ENCODE data around the gene MED16. TPM values are rescaled to one million over a fixed set of nuclear protein-coding genes. Genes with fewer than 3 reads are reported as not detected.
"Not testable (repeated sequence)": the region's sequence is repeated elsewhere in the genome, so short reads cannot be mapped to it uniquely, and the experiment has no call there.

The MED16 gene
- total RNA-seq, 1 donor from 2014 or later, result 55.7 TPM

DNA sequence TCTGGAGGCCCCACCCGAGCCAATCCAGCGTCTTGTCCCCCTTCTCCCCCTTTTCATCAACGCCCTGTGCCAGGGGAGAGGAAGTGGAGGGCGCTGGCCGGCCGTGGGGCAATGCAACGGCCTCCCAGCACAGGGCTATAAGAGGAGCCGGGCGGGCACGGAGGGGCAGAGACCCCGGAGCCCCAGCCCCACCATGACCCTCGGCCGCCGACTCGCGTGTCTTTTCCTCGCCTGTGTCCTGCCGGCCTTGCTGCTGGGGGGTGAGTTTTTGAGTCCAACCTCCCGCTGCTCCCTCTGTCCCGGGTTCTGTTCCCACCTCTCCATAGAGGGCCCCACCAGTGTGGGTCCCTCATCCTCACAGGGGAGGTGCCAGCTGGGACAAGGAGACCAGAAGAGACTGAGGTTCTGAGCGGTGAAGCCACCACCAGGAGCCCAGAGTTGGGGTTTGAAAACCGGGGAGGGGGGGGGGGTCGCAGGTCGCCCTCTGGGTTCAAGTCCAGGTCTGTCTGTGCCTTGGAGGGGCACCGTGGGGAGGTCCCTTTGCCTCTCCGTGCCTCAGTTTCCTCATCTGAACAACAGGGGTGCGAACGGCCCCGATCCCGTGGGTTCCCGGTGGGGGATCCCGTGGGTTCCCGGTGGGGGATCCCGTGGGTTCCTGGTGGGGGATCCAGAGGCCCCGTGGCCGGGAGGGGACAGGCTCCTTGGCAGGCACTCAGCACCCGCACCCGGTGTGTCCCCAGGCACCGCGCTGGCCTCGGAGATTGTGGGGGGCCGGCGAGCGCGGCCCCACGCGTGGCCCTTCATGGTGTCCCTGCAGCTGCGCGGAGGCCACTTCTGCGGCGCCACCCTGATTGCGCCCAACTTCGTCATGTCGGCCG is 40.6 kb downstream of the MED16 start, which contains the start of gene ELANE:
TSS of gene ELANE (plus strand) at position 168 of the 878 bp plus-strand sequence. CDS start at position 194, 26 bp downstream.
- Mint-ChIP-seq H3K27me3 (ENCODE audit: low read depth) (peaks cover under 1% of the 10 kb centered on the region), H3K4me3 (ENCODE audit: low read depth) (no peak within 1 kb of the TSS), H3K4me1 (ENCODE audit: low read depth) (no peaks in the 10 kb centered on the region), H3K36me3 (ENCODE audit: low read depth) (no peaks in the 10 kb centered on the region), H3K9me3 (no peaks in the 10 kb centered on the region), H3K27ac (no peak within 1 kb of the TSS)
- no peak for DNase-seq (ENCODE audit: low spot score)
- intact Hi-C loops (cut with micrococcal nuclease), result no loop called here

DNA sequence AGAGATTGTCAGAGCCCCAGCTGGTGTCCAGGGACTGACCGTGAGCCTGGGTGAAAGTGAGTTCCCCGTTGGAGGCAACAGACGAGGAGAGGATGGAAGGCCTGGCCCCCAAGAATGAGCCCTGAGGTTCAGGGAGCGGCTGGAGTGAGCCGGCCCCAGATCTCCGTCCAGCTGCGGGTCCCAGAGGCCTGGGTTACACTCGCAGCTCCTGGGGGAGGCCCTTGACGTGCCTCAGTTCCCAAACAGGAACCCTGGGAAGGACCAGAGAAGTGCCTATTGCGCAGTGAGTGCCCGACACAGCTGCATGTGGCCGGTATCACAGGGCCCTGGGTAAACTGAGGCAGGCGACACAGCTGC is 42.0 kb downstream of the MED16 start:
- Mint-ChIP-seq H3K27ac (no peak overlapping the region), H3K4me3 (ENCODE audit: low read depth) (no peak overlapping the region), H3K27me3 (ENCODE audit: low read depth) (peaks cover 3% of the 10 kb centered on the region), H3K4me1 (ENCODE audit: low read depth) (no peaks in the 10 kb centered on the region), H3K9me3 (no peaks in the 10 kb centered on the region), H3K36me3 (ENCODE audit: low read depth) (no peaks in the 10 kb centered on the region)
- intact Hi-C loops (cut with micrococcal nuclease), result no loop called here
- DNase-seq (ENCODE audit: low spot score), result no peak

DNA sequence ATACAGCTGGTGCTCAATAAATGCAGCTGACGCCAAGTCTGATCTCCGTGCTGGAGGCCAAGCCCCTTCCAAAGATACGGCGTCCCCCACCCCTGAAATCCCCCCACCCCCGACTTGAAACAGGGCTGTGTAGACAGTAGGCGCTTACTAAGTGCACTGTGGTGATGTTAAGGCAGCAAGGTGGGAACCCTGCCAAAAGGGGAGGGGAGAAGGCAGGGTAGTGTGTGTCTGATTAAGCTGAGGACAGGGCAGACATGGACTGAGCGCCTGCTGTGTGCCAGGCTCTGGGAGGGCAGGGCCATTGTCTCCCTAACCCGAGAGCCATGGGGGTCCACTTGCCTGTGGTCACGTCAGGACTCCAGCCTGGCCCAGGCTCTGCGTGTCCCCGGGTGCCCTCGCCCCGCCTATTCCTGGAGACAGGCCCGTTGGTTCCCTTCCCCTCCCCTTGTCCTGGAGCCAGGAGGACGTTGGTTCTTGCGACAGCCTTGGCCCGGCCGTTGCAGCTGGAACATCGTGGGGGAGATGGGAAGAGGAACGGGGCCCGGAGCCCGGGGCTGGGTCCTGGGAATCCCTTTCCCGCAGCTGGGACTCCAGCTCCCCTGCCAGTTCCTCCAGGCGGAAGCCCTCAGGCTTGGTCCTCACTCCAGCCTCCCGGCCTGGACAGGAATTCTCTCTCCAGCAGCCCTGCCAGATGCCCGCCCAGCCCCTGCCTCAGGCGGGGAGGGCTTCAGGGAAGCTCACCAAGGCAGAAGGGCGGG is 42.6 kb downstream of the MED16 start:
- no peak overlapping the region for H3K4me3 Mint-ChIP-seq (ENCODE audit: low read depth)
- H3K27me3 Mint-ChIP-seq (ENCODE audit: low read depth), result peaks cover 6% of the 10 kb centered on the region
- no peak overlapping the region for H3K27ac Mint-ChIP-seq
- H3K9me3 Mint-ChIP-seq, result no peaks in the 10 kb centered on the region
- no peak for DNase-seq (ENCODE audit: low spot score)
- no peaks in the 10 kb centered on the region for H3K36me3 Mint-ChIP-seq (ENCODE audit: low read depth)
- intact Hi-C loops (cut with micrococcal nuclease), result no loop called here
- H3K4me1 Mint-ChIP-seq (ENCODE audit: low read depth), result no peaks in the 10 kb centered on the region

DNA sequence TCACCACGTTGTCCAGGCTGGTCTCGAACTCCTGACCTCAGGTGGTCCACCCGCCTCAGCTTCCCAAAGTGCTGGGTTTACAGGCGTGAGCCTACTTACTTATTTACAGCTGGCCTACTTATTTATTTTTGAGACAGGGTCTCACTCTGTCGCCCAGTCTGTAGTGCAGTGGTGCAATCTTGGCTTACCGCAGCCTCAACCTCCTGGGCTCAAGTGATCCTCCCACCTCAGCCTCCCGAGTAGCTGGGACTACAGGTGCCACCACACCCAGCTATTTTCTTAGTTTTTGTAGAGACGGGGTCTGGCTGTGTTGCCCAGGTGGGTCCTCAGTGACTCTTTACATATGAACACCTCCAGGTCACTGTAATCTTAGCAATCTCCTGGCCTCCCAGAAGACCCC is 43.8 kb downstream of the MED16 start:
- H3K4me3 Mint-ChIP-seq (ENCODE audit: low read depth); H3K4me1 Mint-ChIP-seq (ENCODE audit: low read depth); H3K27ac Mint-ChIP-seq; intact Hi-C loops (cut with micrococcal nuclease); DNase-seq (ENCODE audit: low spot score); H3K27me3 Mint-ChIP-seq (ENCODE audit: low read depth); H3K36me3 Mint-ChIP-seq (ENCODE audit: low read depth); H3K9me3 Mint-ChIP-seq: not testable (repeated sequence)

DNA sequence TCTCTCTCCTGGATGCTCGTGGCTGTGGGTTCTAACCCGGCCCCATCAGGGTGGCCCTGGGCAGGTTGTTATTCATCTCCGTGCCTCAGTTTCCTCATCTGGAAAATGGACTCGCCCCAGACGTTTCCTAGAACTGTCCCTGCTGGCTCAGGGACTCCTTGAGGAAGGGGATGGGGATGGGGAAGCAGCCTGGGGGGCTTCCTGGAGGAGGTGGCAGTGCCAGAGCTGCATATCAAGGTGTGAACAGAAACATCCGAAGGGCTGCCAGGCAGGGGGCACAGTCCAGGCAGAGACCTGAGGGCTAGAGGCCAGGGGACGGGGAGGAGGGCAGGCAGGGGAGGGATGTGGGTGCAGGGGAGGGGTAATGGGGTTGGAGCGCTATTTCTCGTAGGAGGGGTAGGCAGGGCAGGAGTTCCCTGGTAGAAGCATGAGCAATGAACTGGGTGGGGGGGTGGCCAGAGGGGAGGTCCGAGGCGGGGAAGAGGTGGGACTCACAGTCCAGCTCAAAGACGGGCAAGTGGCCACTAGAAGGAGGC is 44.5 kb downstream of the MED16 start:
- H3K9me3 Mint-ChIP-seq, result no peaks in the 10 kb centered on the region
- H3K4me1 Mint-ChIP-seq (ENCODE audit: low read depth), result no peaks in the 10 kb centered on the region
- intact Hi-C loops (cut with micrococcal nuclease), result no loop called here
- no peak overlapping the region for H3K4me3 Mint-ChIP-seq (ENCODE audit: low read depth)
- no peak for DNase-seq (ENCODE audit: low spot score)
- H3K27me3 Mint-ChIP-seq (ENCODE audit: low read depth), result peaks cover 9% of the 10 kb centered on the region
- H3K36me3 Mint-ChIP-seq (ENCODE audit: low read depth), result no peaks in the 10 kb centered on the region
- H3K27ac Mint-ChIP-seq, result no peak overlapping the region

DNA sequence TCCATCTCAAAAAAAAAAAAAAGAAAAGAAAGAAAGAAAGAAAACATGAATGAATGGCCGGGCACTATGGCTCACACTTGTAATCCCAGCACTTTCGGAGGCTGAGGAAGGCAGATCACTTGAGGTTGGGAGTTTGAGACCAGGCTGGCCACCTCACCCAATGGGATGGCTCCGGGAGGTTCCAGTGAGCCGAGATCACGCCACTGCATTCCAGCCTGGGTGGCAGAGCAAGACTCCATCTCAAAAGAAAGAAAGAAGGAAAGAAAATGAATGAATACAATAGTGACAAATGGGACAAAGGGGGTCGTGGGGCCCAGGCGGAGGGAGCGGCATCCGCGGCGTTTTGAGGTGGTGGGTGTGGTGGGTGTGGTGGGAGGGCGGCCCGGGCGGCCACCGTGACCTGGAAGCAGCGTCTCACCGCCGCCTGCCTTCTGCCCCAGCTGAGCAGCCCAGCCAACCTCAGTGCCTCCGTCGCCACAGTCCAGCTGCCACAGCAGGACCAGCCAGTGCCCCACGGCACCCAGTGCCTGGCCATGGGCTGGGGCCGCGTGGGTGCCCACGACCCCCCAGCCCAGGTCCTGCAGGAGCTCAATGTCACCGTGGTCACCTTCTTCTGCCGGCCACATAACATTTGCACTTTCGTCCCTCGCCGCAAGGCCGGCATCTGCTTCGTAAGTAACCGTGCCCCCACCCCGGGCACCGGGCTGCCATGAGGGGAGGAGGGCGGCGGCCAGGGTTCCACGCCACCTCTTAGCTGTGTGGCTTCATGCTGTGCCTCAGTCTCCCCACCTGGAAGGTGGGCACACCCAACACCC is 47.1 kb downstream of the MED16 start:
- intact Hi-C loops (cut with micrococcal nuclease), result no loop called here
- Mint-ChIP-seq H3K4me3 (ENCODE audit: low read depth) (no peak overlapping the region), H3K4me1 (ENCODE audit: low read depth) (no peaks in the 10 kb centered on the region), H3K27me3 (ENCODE audit: low read depth) (peaks cover 16% of the 10 kb centered on the region), H3K36me3 (ENCODE audit: low read depth) (no peaks in the 10 kb centered on the region), H3K9me3 (no peaks in the 10 kb centered on the region), H3K27ac (no peak overlapping the region)
- DNase-seq (ENCODE audit: low spot score), result no peak

DNA sequence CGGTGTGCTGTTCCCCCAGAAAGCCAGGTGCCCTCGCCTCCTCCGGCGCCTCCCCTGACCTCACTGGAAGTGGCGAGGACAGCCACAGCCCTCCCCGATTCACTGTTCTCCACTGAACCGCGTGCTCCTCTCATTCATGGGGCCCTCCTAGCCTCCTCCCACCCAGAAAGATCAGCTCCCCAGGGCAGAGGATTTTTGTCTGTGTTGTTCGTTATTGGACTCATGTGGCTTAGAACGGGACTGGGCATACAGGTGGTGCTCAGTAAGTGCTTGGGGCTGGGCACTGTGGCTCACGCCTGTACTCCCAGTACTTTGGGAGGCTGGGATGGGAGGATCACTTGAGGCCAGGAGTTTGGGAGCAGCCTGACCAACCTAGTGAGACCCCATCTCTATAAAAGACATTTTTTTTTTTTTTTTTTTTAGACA is 48.4 kb downstream of the MED16 start:
- H3K4me3 Mint-ChIP-seq (ENCODE audit: low read depth), result no peak overlapping the region
- H3K4me1 Mint-ChIP-seq (ENCODE audit: low read depth), result no peaks in the 10 kb centered on the region
- no peak overlapping the region for H3K27ac Mint-ChIP-seq

DNA sequence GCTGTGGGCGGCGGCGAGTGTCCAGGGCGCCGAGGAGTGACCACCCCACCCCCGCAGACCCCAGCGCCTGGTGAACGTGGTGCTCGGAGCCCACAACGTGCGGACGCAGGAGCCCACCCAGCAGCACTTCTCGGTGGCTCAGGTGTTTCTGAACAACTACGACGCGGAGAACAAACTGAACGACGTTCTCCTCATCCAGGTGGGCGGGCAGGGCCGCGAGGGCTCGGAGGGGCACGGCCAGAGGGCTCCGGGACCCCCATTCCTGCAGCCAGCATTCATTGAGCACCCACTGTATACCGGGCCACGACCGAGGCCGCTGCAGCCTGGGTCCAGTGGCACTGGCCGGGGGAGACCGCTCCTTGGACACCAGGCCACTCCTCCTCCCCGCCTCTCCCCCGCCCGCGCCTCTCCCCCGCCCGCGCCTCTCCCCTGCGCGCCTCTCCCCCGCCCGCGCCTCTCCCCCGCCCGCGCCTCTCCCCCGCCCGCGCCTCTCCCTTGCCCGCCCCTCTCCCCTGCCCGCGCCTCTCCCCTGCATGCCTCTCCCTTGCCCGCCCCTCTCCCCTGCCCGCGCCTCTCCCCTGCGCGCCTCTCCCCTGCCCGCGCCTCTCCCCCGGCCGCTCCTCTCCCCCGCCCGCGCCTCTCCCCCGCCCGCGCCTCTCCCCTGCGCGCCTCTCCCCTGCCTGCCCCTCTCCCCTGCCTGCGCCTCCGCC is 49.0 kb downstream of the MED16 start:
- Mint-ChIP-seq H3K27ac (no peak overlapping the region), H3K36me3 (ENCODE audit: low read depth) (no peaks in the 10 kb centered on the region), H3K9me3 (no peaks in the 10 kb centered on the region), H3K27me3 (ENCODE audit: low read depth) (peaks cover 16% of the 10 kb centered on the region), H3K4me1 (ENCODE audit: low read depth) (no peaks in the 10 kb centered on the region), H3K4me3 (ENCODE audit: low read depth) (no peak overlapping the region)
- intact Hi-C loops (cut with micrococcal nuclease), result no loop called here
- DNase-seq (ENCODE audit: low spot score), result no peak

More for the DNA sequence above, 48.4 kb downstream of the MED16 start:
- no peaks in the 10 kb centered on the region for H3K9me3 Mint-ChIP-seq
- DNase-seq (ENCODE audit: low spot score), result no peak
- no peaks in the 10 kb centered on the region for H3K36me3 Mint-ChIP-seq (ENCODE audit: low read depth)
- peaks cover 16% of the 10 kb centered on the region for H3K27me3 Mint-ChIP-seq (ENCODE audit: low read depth)
- intact Hi-C loops (cut with micrococcal nuclease), result no loop called here

DNA sequence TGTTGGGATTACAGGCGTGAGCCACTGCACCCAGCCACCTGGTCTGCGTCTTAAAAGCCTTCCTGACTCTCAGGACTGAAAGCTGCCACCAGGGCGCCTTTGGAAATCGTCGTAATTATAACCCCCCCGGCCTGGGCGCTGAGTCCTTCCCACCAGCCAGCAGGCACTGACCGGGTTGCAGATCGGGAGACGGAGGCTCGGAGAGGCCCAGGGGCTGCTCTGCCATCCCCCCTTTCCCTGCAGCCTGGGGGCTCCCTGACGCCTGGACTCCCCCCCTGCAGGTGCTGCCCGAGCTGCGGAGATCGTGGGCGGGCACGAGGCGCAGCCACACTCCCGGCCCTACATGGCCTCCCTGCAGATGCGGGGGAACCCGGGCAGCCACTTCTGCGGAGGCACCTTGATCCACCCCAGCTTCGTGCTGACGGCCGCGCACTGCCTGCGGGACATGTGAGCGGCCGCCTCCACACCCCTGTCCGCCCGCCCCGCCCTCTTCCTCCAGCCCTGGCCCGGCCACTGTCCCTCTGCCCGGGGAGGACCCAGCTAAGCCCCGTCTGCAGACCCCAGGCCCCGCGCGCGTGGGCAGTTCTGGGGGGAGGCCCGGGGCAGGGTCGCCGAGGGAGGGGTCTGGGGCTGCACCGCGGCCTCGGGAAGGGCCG is 49.7 kb downstream of the MED16 start:
- Mint-ChIP-seq H3K27ac (no peak overlapping the region), H3K4me3 (ENCODE audit: low read depth) (no peak overlapping the region), H3K27me3 (ENCODE audit: low read depth) (peaks cover 16% of the 10 kb centered on the region), H3K9me3 (no peaks in the 10 kb centered on the region), H3K36me3 (ENCODE audit: low read depth) (no peaks in the 10 kb centered on the region), H3K4me1 (ENCODE audit: low read depth) (no peaks in the 10 kb centered on the region)
- no peak for DNase-seq (ENCODE audit: low spot score)
- intact Hi-C loops (cut with micrococcal nuclease), result no loop called here

DNA sequence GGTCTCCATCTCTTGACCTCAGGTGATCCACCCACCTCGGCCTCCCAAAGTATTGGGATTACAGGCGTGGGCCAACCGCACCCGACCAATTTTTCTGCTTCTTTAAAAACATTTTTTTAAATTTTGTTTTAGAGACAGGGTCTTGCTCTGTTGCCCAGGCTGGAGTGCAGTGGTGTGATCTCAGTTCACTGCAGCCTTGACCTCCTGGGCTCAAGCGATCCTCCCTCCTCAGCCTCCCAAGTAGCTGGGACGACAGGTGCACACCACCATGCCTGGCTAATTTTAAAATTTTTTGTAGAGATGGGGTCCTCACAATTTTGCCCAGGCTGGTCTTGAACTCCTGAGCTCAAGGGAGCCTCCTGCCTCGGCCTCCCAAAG is 50.2 kb downstream of the MED16 start:
- intact Hi-C loops (cut with micrococcal nuclease); DNase-seq (ENCODE audit: low spot score); H3K27ac Mint-ChIP-seq; H3K36me3 Mint-ChIP-seq (ENCODE audit: low read depth); H3K4me1 Mint-ChIP-seq (ENCODE audit: low read depth); H3K4me3 Mint-ChIP-seq (ENCODE audit: low read depth); H3K9me3 Mint-ChIP-seq: not testable (repeated sequence)
- peaks cover 16% of the 10 kb centered on the region for H3K27me3 Mint-ChIP-seq (ENCODE audit: low read depth)

DNA sequence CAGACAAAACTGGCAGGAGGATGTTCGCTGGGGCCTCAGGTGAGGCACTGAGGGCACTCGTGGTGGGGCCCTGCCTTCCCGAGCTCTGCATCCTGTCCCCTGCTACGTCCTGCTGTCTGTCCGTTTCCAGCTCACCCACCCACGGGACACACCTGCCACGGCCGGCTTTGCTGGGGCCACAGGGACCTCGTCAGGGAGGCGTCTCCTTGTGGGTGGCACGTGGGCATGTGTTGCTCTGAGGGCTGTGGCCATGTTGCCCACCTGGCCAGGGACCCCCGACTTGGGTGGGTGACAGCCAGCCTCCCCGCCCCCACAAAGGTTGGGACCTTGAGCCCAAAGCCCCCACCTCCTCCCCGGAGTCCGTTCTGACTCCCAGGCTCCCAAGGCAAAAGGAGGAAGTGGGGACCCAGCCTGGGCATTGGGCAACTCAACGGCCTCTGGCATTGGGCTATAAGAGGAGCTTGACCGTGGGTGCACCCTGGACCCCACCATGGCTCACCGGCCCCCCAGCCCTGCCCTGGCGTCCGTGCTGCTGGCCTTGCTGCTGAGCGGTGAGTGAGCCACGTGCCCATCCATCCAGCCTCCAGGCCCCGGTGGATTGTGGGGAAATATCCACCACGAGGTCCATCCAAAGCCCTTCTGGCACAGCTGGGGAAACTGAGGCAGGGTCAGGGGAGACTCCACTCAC is 52.3 kb downstream of the MED16 start, which contains the start of gene PRTN3:
TSS of gene PRTN3 (plus strand) at position 481 of the 688 bp plus-strand sequence. CDS start at position 491, 10 bp downstream.
- Mint-ChIP-seq H3K9me3 (no peaks in the 10 kb centered on the region), H3K4me1 (ENCODE audit: low read depth) (peaks cover 3% of the 10 kb centered on the region), H3K36me3 (ENCODE audit: low read depth) (no peaks in the 10 kb centered on the region), H3K4me3 (ENCODE audit: low read depth) (no peak within 1 kb of the TSS), H3K27me3 (ENCODE audit: low read depth) (peaks cover 19% of the 10 kb centered on the region), H3K27ac (no peak within 1 kb of the TSS)
- intact Hi-C loops (cut with micrococcal nuclease), result no loop called here
- DNase-seq (ENCODE audit: low spot score), result no peak

All from activated T-helper 2 cell treated with anti-CD3 and anti-CD28 coated beads, Interferon-gamma antibody, Interleukin-2, Interleukin-4, amounts not matched to agents 10 μg/mL and 5 μg/mL and 100 μg/mL, durations not matched to agents 14 hours and 24 hours and 36 hours (primary cell).